GM12878 (cell line): ENCODE measurements around the gene HES7. TPM values are rescaled to one million over a fixed set of nuclear protein-coding genes. Genes with fewer than 3 reads are reported as not detected.

Experiments
- ATAC-seq: fragments of 200-7000 bp; cut with Tn5 transposase; 3 replicates; pipeline ENCODE4 v1.9.1; 2020; ENCODE audit warnings: mild to moderate bottlenecking, moderate library complexity
- BruUV-seq: library from RNA; stranded (reverse); fragments of 400-500 nt; replicated peaks from 2 replicates; lab custom pipeline; 2021; lab: Mats Ljungman, UMichigan
- CTCF ChIA-PET: fragments of 300-600 bp; sonication (Branson Sonifier 250); formaldehyde crosslinking; extraction: SDS; loops from one replicate; lab custom pipeline; 2021; ENCODE audit warnings: inconsistent platforms; lab: Yijun Ruan, JAX
- POLR2A ChIA-PET: fragments of 350-600 bp; formaldehyde crosslinking; extraction: SDS; loops from one replicate; lab custom pipeline; 2021; ENCODE audit warnings: inconsistent platforms; lab: Charles Lee
- RAD21 ChIA-PET: fragments of 300-600 bp; sonication (Branson Sonifier 250); formaldehyde crosslinking; loops from one replicate; lab custom pipeline; 2023; ENCODE audit warnings: antibody characterized with exemption; ENCODE audit not compliant: unreplicated experiment; lab: Charles Lee
- SMC1A ChIA-PET: fragments of 300-600 bp; sonication (Branson Sonifier 250); formaldehyde crosslinking; loops from one replicate; lab custom pipeline; 2023; ENCODE audit not compliant: unreplicated experiment, uncharacterized antibody; lab: Charles Lee
- DNase-seq: peaks from one replicate; pipeline ENCODE4 v3.0.0-alpha.2; 2011; ENCODE audit warnings: low read depth, low spot score
- FAIRE-seq: peaks from 3 replicates; lab custom pipeline; 2011; peaks lifted over from hg19 to GRCh38; lab: Jason Lieb, UNC
- H2AFZ ChIP-seq: 2 replicates; pipeline ENCODE4 v1.6.0; 2011; ENCODE audit warnings: low read depth, low read length, control low read depth; ENCODE audit not compliant: control insufficient read depth
- H3K27ac ChIP-seq: 2 replicates; pipeline ENCODE4 v1.5.1; 2011; ENCODE audit warnings: control low read depth; ENCODE audit not compliant: control insufficient read depth, insufficient read depth
- H3K27me3 ChIP-seq, 2 experiments: replicated peaks in 1 of 2; 2 replicates each; pipeline versions ENCODE4 v1.6.0 to v1.6.1; 2011; ENCODE audit warnings: low read length in 1 of 2; ENCODE audit not compliant: control insufficient read depth in 2 of 2, insufficient read depth in 2 of 2
- H3K36me3 ChIP-seq, 2 experiments: 2 replicates each; pipeline ENCODE4 v1.5.1; 2011; ENCODE audit warnings: low read length in 1 of 2; ENCODE audit not compliant: control insufficient read depth in 2 of 2, insufficient read depth in 2 of 2
- H3K4me1 ChIP-seq: 2 replicates; pipeline ENCODE4 v1.6.1; 2011; ENCODE audit warnings: mild to moderate bottlenecking, low read length, moderate library complexity, mixed read lengths; ENCODE audit not compliant: control insufficient read depth, insufficient read depth
- H3K4me2 ChIP-seq: 2 replicates; pipeline ENCODE4 v1.6.0; 2011; ENCODE audit warnings: control low read depth; ENCODE audit not compliant: control insufficient read depth, insufficient read depth
- H3K4me3 ChIP-seq: fragments of 200-600 bp; sonication (generic); 2 replicates; pipeline ENCODE4 v1.5.1; 2016
- H3K79me2 ChIP-seq: 2 replicates; pipeline ENCODE4 v1.6.0; 2011; ENCODE audit warnings: low read length; ENCODE audit not compliant: control insufficient read depth, insufficient read depth
- H3K9ac ChIP-seq: 2 replicates; pipeline ENCODE4 v1.8.0; 2011; ENCODE audit warnings: low read length, control low read depth, mixed read lengths; ENCODE audit not compliant: control insufficient read depth, insufficient read depth
- H3K9me3 ChIP-seq: replicated peaks from 3 replicates; pipeline ENCODE4 v1.5.1; 2011; ENCODE audit warnings: mild to moderate bottlenecking, low read length; ENCODE audit not compliant: control insufficient read depth, insufficient read depth
- H4K20me1 ChIP-seq: 2 replicates; pipeline ENCODE4 v1.6.0; 2011; ENCODE audit not compliant: control insufficient read depth, insufficient read depth
- ATF7 ChIP-seq: fragments of 450-650 bp; IDR thresholded peaks from 2 replicates; pipeline ENCODE4 v1.6.1; 2016; ENCODE audit warnings: low read depth, mild to moderate bottlenecking
- BCL3 ChIP-seq: IDR thresholded peaks from 2 replicates; pipeline ENCODE4 v1.6.1; 2011; ENCODE audit warnings: borderline replicate concordance, low read depth, mild to moderate bottlenecking, moderate library complexity, low read length; ENCODE audit not compliant: insufficient read depth, poor library complexity, severe bottlenecking
- CHD1 ChIP-seq: IDR thresholded peaks from 2 replicates; pipeline ENCODE4 v1.6.1; 2012; ENCODE audit warnings: low read depth, low read length, improper control_type of control experiment
- EP300 ChIP-seq, 2 experiments: fragments of 150-350 bp in 1 of 2; IDR thresholded peaks; 2 replicates each; pipeline ENCODE4 v1.6.1; 2011 to 2012; ENCODE audit warnings: low read depth in 2 of 2, low read length in 2 of 2, borderline replicate concordance in 1 of 2, improper control_type of control experiment in 1 of 2, inconsistent platforms in 1 of 2; ENCODE audit not compliant: control insufficient read depth in 1 of 2
- GATAD2B ChIP-seq: fragments of 450-650 bp; conservative IDR thresholded peaks from 2 replicates; pipeline ENCODE4 v1.6.1; 2017; ENCODE audit warnings: low read depth, mild to moderate bottlenecking, moderate library complexity
- HDGF ChIP-seq: fragments of 450-650 bp; IDR thresholded peaks from 2 replicates; pipeline ENCODE4 v1.6.1; 2016; ENCODE audit warnings: antibody characterized with exemption
- IKZF2 ChIP-seq, 2 experiments: fragments of 450-650 bp; IDR thresholded peaks; 2 replicates each; pipeline ENCODE4 v1.6.1; 2017; ENCODE audit warnings: mild to moderate bottlenecking in 2 of 2, moderate library complexity in 2 of 2
- LARP7 ChIP-seq: fragments of 450-650 bp; IDR thresholded peaks from 2 replicates; pipeline ENCODE4 v1.6.1; 2017; ENCODE audit warnings: mild to moderate bottlenecking
- MEF2A ChIP-seq: IDR thresholded peaks from 2 replicates; pipeline ENCODE4 v1.6.1; 2011; ENCODE audit warnings: low read depth, mild to moderate bottlenecking, low read length, moderate library complexity; ENCODE audit not compliant: insufficient read depth
- MLLT1 ChIP-seq: fragments of 450-650 bp; IDR thresholded peaks from 2 replicates; pipeline ENCODE4 v1.6.1; 2016; ENCODE audit warnings: mild to moderate bottlenecking
- NFYA ChIP-seq: IDR thresholded peaks from 2 replicates; pipeline ENCODE4 v1.6.1; 2011; ENCODE audit warnings: low read depth, mild to moderate bottlenecking, low read length, improper control_type of control experiment, borderline replicate concordance
- NKRF ChIP-seq: fragments of 450-650 bp; conservative IDR thresholded peaks from 2 replicates; pipeline ENCODE4 v1.6.1; 2017; ENCODE audit warnings: mild to moderate bottlenecking, moderate library complexity
- POLR2AphosphoS2 ChIP-seq: IDR thresholded peaks from 2 replicates; pipeline ENCODE4 v1.6.1; 2011; ENCODE audit warnings: low read depth, mild to moderate bottlenecking, low read length, improper control_type of control experiment, moderate library complexity
- RB1 ChIP-seq: fragments of 450-650 bp; formaldehyde crosslinking; IDR thresholded peaks from 2 replicates; pipeline ENCODE4 v1.6.1; 2017; ENCODE audit warnings: mild to moderate bottlenecking, borderline replicate concordance
- RFX5 ChIP-seq: IDR thresholded peaks from 2 replicates; pipeline ENCODE4 v1.6.1; 2011; ENCODE audit warnings: low read depth, low read length, improper control_type of control experiment
- SRF ChIP-seq, 2 experiments: IDR thresholded peaks; 2 replicates each; pipeline ENCODE4 v1.6.1; 2011; ENCODE audit warnings: low read depth in 2 of 2, low read length in 2 of 2, mild to moderate bottlenecking in 1 of 2, moderate library complexity in 1 of 2
- TBL1XR1 ChIP-seq: IDR thresholded peaks from 2 replicates; pipeline ENCODE4 v1.6.1; 2012; ENCODE audit warnings: low read depth, low read length, improper control_type of control experiment
- YY1 ChIP-seq: IDR thresholded peaks from 2 replicates; pipeline ENCODE4 v1.6.1; 2011; ENCODE audit warnings: low read depth, mild to moderate bottlenecking, low read length
- ZNF207 ChIP-seq: fragments of 450-650 bp; IDR thresholded peaks from 2 replicates; pipeline ENCODE4 v1.6.1; 2014; ENCODE audit warnings: antibody characterized with exemption, mild to moderate bottlenecking, borderline replicate concordance
- WGBS: methylation state at CpG from one replicate; pipeline ENCODE4 v1.1.6; 2016; ENCODE audit warnings: low lambda C conversion rate; ENCODE audit not compliant: insufficient replicate concordance, insufficient coverage; ENCODE audit errors: missing lambda C conversion rate; 5-methylcytosine and 5-hydroxymethylcytosine counted together
- in situ Hi-C: fragments of 300-500 bp; cut with MboI; formaldehyde crosslinking; loops from 9 replicates; pipeline ENCODE4 v1.14.3; 2018; ENCODE audit warnings: mixed read lengths
- intact Hi-C: fragments of 100-400 bp; cut with micrococcal nuclease; formaldehyde crosslinking; loops from one replicate; pipeline ENCODE4 v1.14.2; 2022; ENCODE audit not compliant: unreplicated experiment
- polyA plus RNA-seq, 11 experiments: library from polyadenylated mRNA; depleted of rRNA in 4 of 11; unstranded in 6 of 11; stranded (reverse) in 5 of 11; fragments of >200 nt; fragmentation: Nextera tagmentation in 4 of 11; fragmentation: Illumina TruSeq in 1 of 11; extraction: Ambion mirVana in 4 of 11; extraction: Trizol in 1 of 11; gene quantifications; 1 replicate in 1 of 11; 2 replicates in 10 of 11; pipeline versions ENCODE4 v1.2.1 to v1.2.3, GENCODE V29; 2011 to 2016; ENCODE audit warnings: inconsistent platforms in 2 of 11, missing spikeins in 2 of 11, low read depth in 1 of 11
- total RNA-seq, 4 experiments: library from RNA; depleted of rRNA in 3 of 4; stranded (reverse); fragments of >200 nt in 3 of 4; fragmentation: Illumina TruSeq in 1 of 4; extraction: Trizol in 1 of 4; gene quantifications; 2 replicates each; pipeline versions ENCODE4 v1.2.1 to v1.2.3, GENCODE V29; 2013 to 2021

HES7 gene
- total and polyA plus RNA-seq, 10 of the 15 experiments (the other 5 are each of a cell fraction or from before 2014, with no cell fraction given): 0.07 to 1.3 (median 0.63) TPM; not detected in 4

DNA sequence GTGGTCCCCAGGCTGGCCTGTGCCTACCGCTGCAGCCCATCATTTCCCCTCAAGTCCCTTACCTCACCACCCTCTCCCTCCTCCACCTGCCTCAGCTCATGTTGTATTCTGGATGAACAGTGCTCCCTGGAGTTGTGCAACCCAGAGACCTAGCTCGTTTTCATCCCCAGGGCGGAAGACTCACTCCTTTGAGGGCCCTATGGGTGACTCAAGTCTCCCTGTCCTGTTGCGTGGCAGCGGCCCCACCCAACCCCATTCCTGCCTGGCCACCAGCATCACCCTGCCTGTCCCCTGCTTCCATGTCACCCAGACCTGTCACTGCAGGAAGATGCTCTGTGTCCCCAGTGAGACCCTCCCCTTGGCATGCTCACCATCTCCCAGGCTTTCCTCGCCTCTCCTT lies 39.7 kb downstream of the HES7 start (continued):
- TF ChIP-seq NKRF (no peak), POLR2AphosphoS2 (no peak)

GRCh38 chr17:8082292-8082691 lies 41.6 kb downstream of the HES7 start:
- BruUV-seq: no TSS peak
- no peak overlapping the region for H3K4me2 ChIP-seq
- H3K4me3 ChIP-seq: no peak overlapping the region
- ChIA-PET RAD21 (no interaction called here), POLR2A (no interaction called here), SMC1A (no interaction called here), CTCF (interaction anchor here (0.8 to 4.2 kb wide), 5 partner anchors 8 to 37 kb away, joined by 3 to 33 read pairs (median 8); no protein-coding TSS in a partner anchor)
- no peak overlapping the region for H3K9ac ChIP-seq
- no peaks in the 10 kb centered on the region for H3K9me3 ChIP-seq
- FAIRE-seq: no peak
- DNase-seq: no peak
- TF ChIP-seq MEF2A (no peak), BCL3 (no peak), ZNF207 (no peak), RB1 (no peak), YY1 (no peak), GATAD2B (no peak), SRF (IDR thresholded peaks at IDR 0.05; ENCODE audit: low read depth in 2 of 2, low read length in 2 of 2) (no peak), EP300 (IDR thresholded peaks at IDR 0.05; ENCODE audit: borderline replicate concordance in 1 of 2, control insufficient read depth in 1 of 2, low read depth in 2 of 2, low read length in 2 of 2) (no peak), ATF7 (no peak), HDGF (no peak), RFX5 (no peak), MLLT1 (no peak), IKZF2 (IDR thresholded peaks at IDR 0.05) (no peak), LARP7 (no peak), NFYA (no peak), CHD1 (no peak), TBL1XR1 (no peak)
- WGBS: 93% methylated on average over 10 of the region's 10 CpGs
- no peak overlapping the region for H2AFZ ChIP-seq
- H3K27ac ChIP-seq: no peak overlapping the region
- no peaks in the 10 kb centered on the region for H3K36me3 ChIP-seq
- in situ Hi-C loops (no loop called here), intact Hi-C loops (no loop called here)
- H3K79me2 ChIP-seq: no peaks in the 10 kb centered on the region
- no peaks in the 10 kb centered on the region for H4K20me1 ChIP-seq
- peaks cover 4% of the 10 kb centered on the region; the same call in 1 of the 2 replicates for H3K4me1 ChIP-seq
- no peak for ATAC-seq
- peaks cover 0 to 3% of the 10 kb centered on the region in 2 experiments; a peak in 1 of 4 replicates for H3K27me3 ChIP-seq
